ENCODE measurements around the gene RUNX2. TPM values are rescaled to one million over a fixed set of nuclear protein-coding genes. Genes with fewer than 3 reads are reported as not detected.

The RUNX2 gene
- total RNA-seq, 6 experiments from 2014 or later, result 7.4 to 12.7 (median 10.8) TPM

- Mint-ChIP-seq H3K4me3 (no peak overlapping the region), H3K36me3 (ENCODE audit: low read depth) (peaks cover 20% of the 10 kb centered on the region), H3K27me3 (ENCODE audit: insufficient read depth) (no peaks in the 10 kb centered on the region; the same call in 1 of the 2 replicates), H3K9me3 (peaks cover 4% of the 10 kb centered on the region), H3K4me1 (ENCODE audit: low read depth) (peaks cover 76% of the 10 kb centered on the region), H3K27ac (no peak overlapping the region)
- no peak for DNase-seq
- TF ChIP-seq, protein P1, sequence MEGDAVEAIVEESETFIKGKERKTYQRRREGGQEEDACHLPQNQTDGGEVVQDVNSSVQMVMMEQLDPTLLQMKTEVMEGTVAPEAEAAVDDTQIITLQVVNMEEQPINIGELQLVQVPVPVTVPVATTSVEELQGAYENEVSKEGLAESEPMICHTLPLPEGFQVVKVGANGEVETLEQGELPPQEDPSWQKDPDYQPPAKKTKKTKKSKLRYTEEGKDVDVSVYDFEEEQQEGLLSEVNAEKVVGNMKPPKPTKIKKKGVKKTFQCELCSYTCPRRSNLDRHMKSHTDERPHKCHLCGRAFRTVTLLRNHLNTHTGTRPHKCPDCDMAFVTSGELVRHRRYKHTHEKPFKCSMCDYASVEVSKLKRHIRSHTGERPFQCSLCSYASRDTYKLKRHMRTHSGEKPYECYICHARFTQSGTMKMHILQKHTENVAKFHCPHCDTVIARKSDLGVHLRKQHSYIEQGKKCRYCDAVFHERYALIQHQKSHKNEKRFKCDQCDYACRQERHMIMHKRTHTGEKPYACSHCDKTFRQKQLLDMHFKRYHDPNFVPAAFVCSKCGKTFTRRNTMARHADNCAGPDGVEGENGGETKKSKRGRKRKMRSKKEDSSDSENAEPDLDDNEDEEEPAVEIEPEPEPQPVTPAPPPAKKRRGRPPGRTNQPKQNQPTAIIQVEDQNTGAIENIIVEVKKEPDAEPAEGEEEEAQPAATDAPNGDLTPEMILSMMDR (IDR thresholded peaks at IDR 0.05), result no peak
These were observed 330.8 kb downstream of the RUNX2 start for GRCh38 chr6:45658958-45659357.

- Mint-ChIP-seq H3K4me1 (ENCODE audit: low read depth) (peaks cover 62% of the 10 kb centered on the region), H3K27ac (peak overlapping the region; percentile 76), H3K36me3 (ENCODE audit: low read depth) (peaks cover 24% of the 10 kb centered on the region), H3K4me3 (0 out of 2 replicates have a peak overlapping the region, but pooled peaks have one; percentile 26), H3K27me3 (ENCODE audit: insufficient read depth) (peaks cover 5% of the 10 kb centered on the region; the same call in 1 of the 2 replicates), H3K9me3 (peaks cover 4% of the 10 kb centered on the region)
- peak; percentile 66 for DNase-seq
- TF ChIP-seq, protein P1 (IDR thresholded peaks at IDR 0.05), result no peak
These were observed 333.5 kb downstream of the RUNX2 start for GRCh38 chr6:45661661-45662060.

DNA sequence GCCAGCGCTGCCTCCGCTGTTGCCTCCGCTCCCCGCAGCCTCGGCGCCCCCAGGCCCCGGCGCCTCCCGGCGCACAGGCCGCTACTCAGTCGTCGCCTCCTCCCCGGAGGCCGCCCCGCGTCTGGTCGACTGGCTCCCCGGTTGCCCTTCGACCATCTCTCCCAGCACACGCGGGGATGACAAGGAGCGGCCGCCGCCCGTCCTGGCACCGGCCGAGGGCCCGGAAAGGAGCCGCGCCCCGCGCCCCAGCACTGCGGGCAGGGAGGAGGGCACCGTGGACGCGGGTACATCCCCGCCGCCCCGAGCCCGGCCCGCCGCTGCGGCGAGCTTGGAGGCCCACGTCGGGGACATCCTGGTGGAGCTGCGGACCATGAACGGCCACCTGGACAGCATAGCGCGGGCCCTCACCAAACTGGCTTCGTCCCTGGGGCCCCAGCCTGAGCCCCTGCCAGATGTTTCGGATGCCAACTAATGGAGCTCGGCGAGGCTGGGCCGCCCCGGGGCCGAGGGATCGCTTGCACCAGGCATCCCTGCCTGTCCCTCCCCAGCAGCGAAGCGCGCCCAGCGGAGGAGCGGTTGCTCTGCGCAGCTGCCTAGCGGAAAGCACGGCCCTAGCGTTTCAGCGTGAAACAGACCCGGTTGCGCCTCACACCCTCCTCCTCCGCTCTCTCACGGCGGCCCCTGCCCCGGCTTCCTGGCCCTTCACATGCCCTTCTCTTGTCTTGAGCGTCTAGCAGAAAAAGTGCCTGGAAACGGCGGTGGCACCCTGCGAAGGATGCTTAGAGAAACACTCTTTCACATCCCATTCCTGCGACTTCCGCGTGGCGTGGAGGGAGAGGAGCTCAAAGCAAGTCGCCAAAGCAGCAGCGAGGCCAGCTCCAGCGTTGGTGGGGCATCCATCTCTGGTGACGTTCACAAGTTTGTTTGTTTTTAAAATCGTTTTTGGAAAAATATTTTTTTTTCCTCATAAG, 335.4 kb downstream of the RUNX2 start:
- peaks cover 5% of the 10 kb centered on the region; the same call in 1 of the 2 replicates for H3K27me3 Mint-ChIP-seq (ENCODE audit: insufficient read depth)

DNA sequence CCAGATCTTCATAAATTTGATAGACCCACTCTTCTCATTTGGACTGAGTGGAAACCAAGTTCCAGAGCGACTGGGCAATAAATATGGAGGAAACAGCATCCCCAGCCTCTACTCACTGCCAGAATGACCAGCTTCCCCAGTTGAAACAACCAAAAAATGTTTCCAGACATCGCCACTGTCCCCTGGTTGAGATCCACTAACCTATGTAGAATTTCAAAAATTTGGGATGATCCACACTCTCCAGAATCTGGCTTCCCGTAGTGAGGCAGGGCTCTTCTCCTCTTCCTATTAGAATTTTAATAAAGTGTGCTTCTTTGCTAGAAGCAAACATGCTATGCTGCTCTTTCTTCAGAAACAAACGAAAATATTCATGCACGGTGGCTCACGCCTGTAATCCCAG, 336.6 kb downstream of the RUNX2 start:
- Mint-ChIP-seq H3K27ac (no peak overlapping the region), H3K4me3 (no peak overlapping the region), H3K27me3 (ENCODE audit: insufficient read depth) (peaks cover 5% of the 10 kb centered on the region; the same call in 1 of the 2 replicates), H3K4me1 (ENCODE audit: low read depth) (peaks cover 39% of the 10 kb centered on the region), H3K36me3 (ENCODE audit: low read depth) (peaks cover 12% of the 10 kb centered on the region), H3K9me3 (no peaks in the 10 kb centered on the region)
- DNase-seq, result no peak
- TF ChIP-seq, protein P1 (IDR thresholded peaks at IDR 0.05), result no peak

More for the DNA sequence above, 335.4 kb downstream of the RUNX2 start:
- peak overlapping the region; percentile 73 for H3K4me3 Mint-ChIP-seq
- peaks cover 50% of the 10 kb centered on the region for H3K4me1 Mint-ChIP-seq (ENCODE audit: low read depth)
- H3K36me3 Mint-ChIP-seq (ENCODE audit: low read depth), result peaks cover 12% of the 10 kb centered on the region
- no peak for DNase-seq
- H3K9me3 Mint-ChIP-seq, result no peaks in the 10 kb centered on the region
- TF ChIP-seq, protein P1 (IDR thresholded peaks at IDR 0.05), result no peak
- no peak overlapping the region; the same call in 1 of the 2 replicates for H3K27ac Mint-ChIP-seq

GRCh38 chr6:45665859-45666258, 337.7 kb downstream of the RUNX2 start:
- peaks cover 39% of the 10 kb centered on the region for H3K4me1 Mint-ChIP-seq (ENCODE audit: low read depth)
- DNase-seq, result no peak
- no peak overlapping the region for H3K27ac Mint-ChIP-seq
- peaks cover 12% of the 10 kb centered on the region for H3K36me3 Mint-ChIP-seq (ENCODE audit: low read depth)
- no peak overlapping the region for H3K4me3 Mint-ChIP-seq
- peaks cover 5% of the 10 kb centered on the region; the same call in 1 of the 2 replicates for H3K27me3 Mint-ChIP-seq (ENCODE audit: insufficient read depth)
- TF ChIP-seq, protein P1 (IDR thresholded peaks at IDR 0.05), result no peak
- H3K9me3 Mint-ChIP-seq, result no peaks in the 10 kb centered on the region

All from HFFc6 (cell line).